Keratinocyte (primary cell): Measurements from ENCODE around the gene XCL1. TPM values are rescaled to one million over a fixed set of nuclear protein-coding genes. Genes with fewer than 3 reads are reported as not detected.

Experiments
- DNase-seq: peaks from one replicate; pipeline ENCODE4 v3.0.0-alpha.2; 2011; ENCODE audit warnings: low read depth, missing footprints, low spot score
- FAIRE-seq: peaks from 2 replicates; lab custom pipeline; 2011; peaks lifted over from hg19 to GRCh38; lab: Jason Lieb, UNC
- H2AFZ ChIP-seq: 2 replicates; pipeline ENCODE4 v1.6.0; 2012; ENCODE audit warnings: low read length, control low read depth, inconsistent platforms; ENCODE audit not compliant: control insufficient read depth
- H3K27ac ChIP-seq: 2 replicates; pipeline ENCODE4 v1.5.1; 2011; ENCODE audit warnings: low read length; ENCODE audit not compliant: control insufficient read depth, insufficient read depth
- H3K27me3 ChIP-seq: 3 replicates; pipeline ENCODE4 v1.6.0; 2011; ENCODE audit warnings: low read length; ENCODE audit not compliant: control insufficient read depth, insufficient read depth; ENCODE audit errors: extremely low read depth
- H3K36me3 ChIP-seq, 2 experiments: 2 replicates in 1 of 2; 3 replicates in 1 of 2; pipeline ENCODE4 v1.5.1; 2011; ENCODE audit warnings: low read length in 2 of 2, mild to moderate bottlenecking in 1 of 2; ENCODE audit not compliant: control insufficient read depth in 2 of 2, insufficient read depth in 2 of 2; ENCODE audit errors: extremely low read depth in 1 of 2
- H3K4me1 ChIP-seq: 3 replicates; pipeline ENCODE4 v1.5.1; 2011; ENCODE audit warnings: low read length; ENCODE audit not compliant: control insufficient read depth, insufficient read depth; ENCODE audit errors: extremely low read depth
- H3K4me2 ChIP-seq: 3 replicates; pipeline ENCODE4 v1.6.0; 2011; ENCODE audit warnings: low read depth, low read length; ENCODE audit not compliant: control insufficient read depth, insufficient read depth; ENCODE audit errors: extremely low read depth
- H3K4me3 ChIP-seq, 3 experiments: fragments of 200-600 bp in 1 of 3; sonication (generic) in 1 of 3; 2 replicates in 2 of 3; 3 replicates in 1 of 3; pipeline ENCODE4 v1.5.1; 2011 to 2016; ENCODE audit warnings: low read length in 3 of 3, mild to moderate bottlenecking in 3 of 3, control low read depth in 2 of 3, inconsistent platforms in 1 of 3, low read depth in 1 of 3, mixed read lengths in 1 of 3, mixed run types in 1 of 3, moderate library complexity in 1 of 3; ENCODE audit not compliant: control insufficient read depth in 2 of 3, insufficient read depth in 2 of 3; ENCODE audit errors: extremely low read depth in 1 of 3
- H3K79me2 ChIP-seq: 2 replicates; pipeline ENCODE4 v1.6.0; 2012; ENCODE audit warnings: low read length; ENCODE audit not compliant: control insufficient read depth, insufficient read depth
- H3K9ac ChIP-seq: 3 replicates; pipeline ENCODE4 v1.6.0; 2011; ENCODE audit warnings: low read length; ENCODE audit not compliant: control insufficient read depth, insufficient read depth; ENCODE audit errors: extremely low read depth
- H3K9me1 ChIP-seq: 3 replicates; pipeline ENCODE4 v1.6.0; 2011; ENCODE audit warnings: low read length; ENCODE audit not compliant: control insufficient read depth, insufficient read depth; ENCODE audit errors: extremely low read depth
- H3K9me3 ChIP-seq: 2 replicates; pipeline ENCODE4 v1.5.1; 2012; ENCODE audit warnings: low read depth, low read length; ENCODE audit not compliant: control insufficient read depth
- H4K20me1 ChIP-seq: 3 replicates; pipeline ENCODE4 v1.6.0; 2011; ENCODE audit warnings: low read length; ENCODE audit not compliant: control insufficient read depth, insufficient read depth; ENCODE audit errors: extremely low read depth
- EZH2 ChIP-seq: IDR thresholded peaks from one replicate; pipeline ENCODE4 v1.6.1; 2012; ENCODE audit warnings: inconsistent platforms, mild to moderate bottlenecking, low read length, moderate library complexity
- dilution Hi-C: fragments of 300-500 bp; cut with MboI; formaldehyde crosslinking; loops from one replicate; pipeline ENCODE4 v1.7.0; 2020; ENCODE audit warnings: low sequenced_read_pairs; ENCODE audit not compliant: extremely low pct_ligation_motif_present
- polyA plus RNA-seq, 5 experiments: library from polyadenylated mRNA; depleted of rRNA in 3 of 5; stranded (reverse) in 3 of 5; stranded (forward) in 1 of 5; unstranded in 1 of 5; fragments of >200 nt; gene quantifications; 1 replicate in 1 of 5; 2 replicates in 3 of 5; 3 replicates in 1 of 5; pipeline versions ENCODE4 v1.2.1 to v1.2.3, GENCODE V29; 2011 to 2012; ENCODE audit warnings: missing spikeins in 2 of 5, low read depth in 1 of 5, low replicate concordance in 1 of 5
- TF ChIP-seq, protein P1 (sequence below), 3 experiments: IDR thresholded peaks in 1 of 3; conservative IDR thresholded peaks in 1 of 3; optimal IDR thresholded peaks in 1 of 3; 2 replicates in 2 of 3; 3 replicates in 1 of 3; pipeline versions ENCODE3 to v1.5.1; 2011; ENCODE audit warnings: low read length in 3 of 3, mild to moderate bottlenecking in 3 of 3, moderate library complexity in 2 of 3, control low read depth in 1 of 3, inconsistent platforms in 1 of 3; ENCODE audit not compliant: insufficient read depth in 2 of 3; ENCODE audit errors: extremely low read depth in 1 of 3

Gene XCL1
- polyA plus RNA-seq, 1 donor (not counting 4 experiments of a cell fraction or from before 2014, with no cell fraction given), result 0.18 TPM

DNA sequence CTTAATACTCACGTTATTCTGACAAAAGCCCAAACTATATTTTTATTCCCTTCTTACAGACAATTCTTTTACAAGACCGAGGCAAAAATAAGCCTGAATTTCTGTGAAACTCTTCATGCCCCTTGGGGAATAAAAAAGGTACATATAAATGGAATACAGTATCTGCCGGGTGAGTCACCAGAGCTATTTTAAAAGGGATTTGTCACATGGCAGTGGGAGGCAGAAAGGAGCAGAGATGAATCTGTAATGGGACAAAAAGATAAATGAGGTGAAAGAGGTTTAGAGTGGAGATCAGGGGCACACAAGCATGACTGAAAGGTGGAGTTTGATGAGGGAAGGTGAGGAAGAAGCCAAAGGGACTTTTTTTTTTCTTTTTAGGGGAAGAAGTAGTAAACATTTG is 8.8 kb downstream of the XCL1 start:
- FAIRE-seq (no peak), DNase-seq (no peak)
- H4K20me1 ChIP-seq, result no peaks in the 10 kb centered on the region
- H2AFZ ChIP-seq, result no peak overlapping the region
- TF ChIP-seq, protein P1, sequence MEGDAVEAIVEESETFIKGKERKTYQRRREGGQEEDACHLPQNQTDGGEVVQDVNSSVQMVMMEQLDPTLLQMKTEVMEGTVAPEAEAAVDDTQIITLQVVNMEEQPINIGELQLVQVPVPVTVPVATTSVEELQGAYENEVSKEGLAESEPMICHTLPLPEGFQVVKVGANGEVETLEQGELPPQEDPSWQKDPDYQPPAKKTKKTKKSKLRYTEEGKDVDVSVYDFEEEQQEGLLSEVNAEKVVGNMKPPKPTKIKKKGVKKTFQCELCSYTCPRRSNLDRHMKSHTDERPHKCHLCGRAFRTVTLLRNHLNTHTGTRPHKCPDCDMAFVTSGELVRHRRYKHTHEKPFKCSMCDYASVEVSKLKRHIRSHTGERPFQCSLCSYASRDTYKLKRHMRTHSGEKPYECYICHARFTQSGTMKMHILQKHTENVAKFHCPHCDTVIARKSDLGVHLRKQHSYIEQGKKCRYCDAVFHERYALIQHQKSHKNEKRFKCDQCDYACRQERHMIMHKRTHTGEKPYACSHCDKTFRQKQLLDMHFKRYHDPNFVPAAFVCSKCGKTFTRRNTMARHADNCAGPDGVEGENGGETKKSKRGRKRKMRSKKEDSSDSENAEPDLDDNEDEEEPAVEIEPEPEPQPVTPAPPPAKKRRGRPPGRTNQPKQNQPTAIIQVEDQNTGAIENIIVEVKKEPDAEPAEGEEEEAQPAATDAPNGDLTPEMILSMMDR (optimal IDR thresholded peaks at IDR 0.05 in 1 of 3, IDR thresholded peaks at IDR 0.05 in 1 of 3, conservative IDR thresholded peaks at IDR 0.05 in 1 of 3; ENCODE audit: extremely low read depth in 1 of 3, insufficient read depth in 2 of 3, low read length in 3 of 3), result no peak
- no peak for TF ChIP-seq EZH2
- H3K9ac ChIP-seq, result no peak overlapping the region
- H3K9me1 ChIP-seq, result no peaks in the 10 kb centered on the region
- H3K4me3 ChIP-seq, result no peak overlapping the region
- no peak overlapping the region for H3K4me2 ChIP-seq
- no peaks in the 10 kb centered on the region for H3K36me3 ChIP-seq
- H3K27me3 ChIP-seq, result no peaks in the 10 kb centered on the region
- dilution Hi-C loops, result no loop called here
- H3K27ac ChIP-seq, result no peak overlapping the region
- peaks cover 10% of the 10 kb centered on the region for H3K4me1 ChIP-seq
- H3K79me2 ChIP-seq, result no peaks in the 10 kb centered on the region
- H3K9me3 ChIP-seq, result no peaks in the 10 kb centered on the region

DNA sequence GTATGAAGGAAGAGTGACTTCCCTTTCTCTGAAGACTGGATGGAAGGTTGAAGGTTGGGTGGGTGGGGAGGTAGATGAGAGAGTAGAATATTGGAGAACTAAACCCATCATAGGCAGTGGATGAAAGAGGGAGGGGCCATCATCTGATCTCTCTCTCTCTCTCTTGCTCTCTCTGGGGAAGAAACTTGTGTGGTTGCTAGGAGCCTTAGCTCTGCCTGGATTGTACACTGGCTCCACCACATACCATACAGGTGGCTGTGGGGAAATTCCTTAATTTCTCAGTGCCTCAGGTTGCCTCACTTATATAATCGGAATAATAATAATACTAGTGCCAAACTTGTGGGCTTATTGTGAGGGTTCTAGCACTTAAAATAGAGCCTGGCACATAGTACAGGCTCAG is 9.5 kb downstream of the XCL1 start:
- Histone ChIP-seq H3K9me3 (no peaks in the 10 kb centered on the region), H3K4me1 (peaks cover 10% of the 10 kb centered on the region), H3K27ac (no peak overlapping the region), H3K9me1 (no peaks in the 10 kb centered on the region), H3K36me3 (no peaks in the 10 kb centered on the region), H3K79me2 (no peaks in the 10 kb centered on the region), H3K27me3 (no peaks in the 10 kb centered on the region), H3K4me3 (no peak overlapping the region), H3K9ac (no peak overlapping the region), H2AFZ (no peak overlapping the region), H4K20me1 (no peaks in the 10 kb centered on the region), H3K4me2 (no peak overlapping the region)
- dilution Hi-C loops, result no loop called here
- FAIRE-seq, result no peak
- TF ChIP-seq EZH2, result no peak
- TF ChIP-seq, protein P1 (optimal IDR thresholded peaks at IDR 0.05 in 1 of 3, IDR thresholded peaks at IDR 0.05 in 1 of 3, conservative IDR thresholded peaks at IDR 0.05 in 1 of 3; ENCODE audit: extremely low read depth in 1 of 3, insufficient read depth in 2 of 3, low read length in 3 of 3), result no peak
- no peak for DNase-seq
